IPS-NIHi11 (cell line): ENCODE data around the gene MICU1.

Experiments used
- DNase-seq: peaks from one replicate; pipeline ENCODE4 v3.0.0; 2012; ENCODE audit warnings: mixed read lengths, low spot score

MICU1 gene

DNA sequence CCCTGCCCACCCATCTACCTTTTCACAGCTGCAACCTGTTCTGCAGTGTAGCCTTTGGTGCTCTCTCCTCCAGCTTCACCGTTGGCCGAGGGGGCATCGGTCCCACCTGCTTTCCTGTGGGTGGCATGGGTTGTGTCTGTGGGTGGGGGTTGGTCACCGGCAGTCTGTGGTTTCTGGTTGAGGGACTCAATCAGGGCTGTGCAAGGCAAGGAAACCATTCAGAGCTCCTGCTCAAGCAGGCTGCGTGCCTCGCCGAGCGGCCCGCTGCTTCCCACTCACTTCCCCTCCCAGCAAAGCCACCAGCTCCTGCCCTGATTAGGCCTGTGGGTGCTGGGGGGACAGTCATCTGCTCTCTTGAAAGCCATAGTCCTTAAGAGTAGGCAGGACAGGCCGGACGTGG lies 280.9 kb downstream of the MICU1 start:
- DNase-seq: no peak

DNA sequence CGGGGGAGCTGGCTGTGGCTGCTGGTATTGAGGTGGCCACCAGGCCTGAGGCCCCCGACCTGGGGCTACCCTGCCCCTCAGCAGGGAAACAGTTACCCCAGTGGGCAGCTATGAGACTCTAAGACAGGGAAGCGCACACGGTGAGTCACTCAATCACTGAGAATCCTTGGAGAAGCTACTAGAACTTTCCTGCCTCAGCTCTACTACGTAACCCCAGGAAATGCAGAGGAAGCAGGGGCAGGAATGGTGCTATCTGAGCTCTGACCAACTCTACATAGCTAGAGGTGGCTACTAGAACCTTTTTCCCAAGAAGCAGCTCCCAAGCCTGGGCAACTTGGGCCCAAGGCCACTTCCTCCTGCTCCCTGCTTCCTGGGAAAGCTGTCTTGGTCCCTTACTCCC lies 283.0 kb downstream of the MICU1 start:
- DNase-seq: no peak

DNA sequence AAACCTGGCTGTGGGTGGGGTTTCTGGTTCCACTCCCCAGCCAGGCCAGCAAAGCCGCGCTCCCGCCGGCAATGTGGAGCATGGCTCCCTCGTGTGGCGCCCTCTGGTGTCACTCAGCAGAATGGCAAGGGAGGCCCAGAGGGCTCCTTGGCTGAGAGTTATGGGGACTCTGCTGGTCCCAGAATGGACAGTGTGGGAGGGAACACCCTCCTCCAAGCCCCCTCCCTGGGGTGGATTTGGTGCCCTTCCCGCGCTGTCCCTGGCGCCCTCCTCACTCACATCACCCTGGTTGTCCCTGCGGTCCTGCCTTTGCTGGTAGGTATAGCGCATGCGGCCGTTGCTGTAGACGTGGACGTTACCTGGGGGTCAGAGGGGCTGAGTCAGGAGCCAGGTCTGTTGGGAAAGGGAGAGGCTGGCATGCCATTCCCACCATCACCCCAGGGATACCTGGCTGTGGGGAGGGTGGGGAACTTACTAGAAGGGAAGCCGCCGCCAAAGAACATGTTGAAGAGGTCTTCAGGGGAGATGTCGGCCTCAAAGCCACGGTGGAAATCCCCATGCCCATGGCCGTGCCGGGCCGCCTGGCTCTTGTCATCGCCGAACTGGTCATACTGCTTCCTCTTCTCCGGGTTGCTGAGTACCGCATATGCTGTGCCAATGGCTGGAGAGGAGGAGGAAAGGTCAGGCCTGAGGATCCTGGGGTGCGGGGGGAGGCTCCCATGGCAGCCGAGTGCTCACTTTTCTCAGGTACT lies 285.2 kb downstream of the MICU1 start:
- DNase-seq: peak; percentile 85

DNA sequence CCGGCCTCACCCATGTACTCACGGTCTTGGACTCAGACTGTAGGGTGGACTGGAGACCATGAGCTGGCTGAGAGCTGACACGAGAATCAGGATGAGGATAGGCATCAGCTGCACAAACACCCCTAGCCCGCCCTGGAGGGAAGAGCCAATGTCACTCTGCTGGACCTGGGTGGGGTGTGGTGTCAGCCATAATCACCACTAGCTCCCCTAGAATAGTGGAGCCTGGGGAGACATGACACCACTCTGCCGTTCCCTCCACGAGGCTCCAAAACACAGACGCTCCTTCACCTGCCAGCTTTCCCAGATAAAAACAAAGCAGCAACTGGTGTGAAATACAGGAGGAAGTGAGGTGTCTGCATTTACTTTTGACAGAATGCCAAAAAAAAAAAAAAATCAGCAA lies 287.7 kb downstream of the MICU1 start:
- no peak for DNase-seq

DNA sequence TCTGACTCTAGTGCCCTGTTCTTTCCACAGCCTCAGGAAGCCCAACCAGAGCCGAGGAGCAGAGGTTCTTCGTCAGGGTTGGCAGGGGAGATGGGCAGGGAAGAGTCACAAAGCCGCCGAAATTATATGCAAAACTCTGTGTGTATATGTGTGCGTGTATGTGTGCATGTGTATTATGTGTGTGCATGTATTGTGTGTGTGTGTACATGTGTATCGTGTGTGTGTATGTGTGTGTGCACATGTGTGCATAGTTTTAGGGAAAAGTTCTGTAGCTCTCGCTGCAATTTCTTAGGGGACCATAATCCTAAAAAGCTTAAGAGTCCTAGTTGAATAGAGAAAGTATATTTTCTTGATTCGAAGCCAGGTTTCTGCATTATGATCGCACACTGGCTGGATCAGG lies 288.2 kb downstream of the MICU1 start:
- DNase-seq: no peak

DNA sequence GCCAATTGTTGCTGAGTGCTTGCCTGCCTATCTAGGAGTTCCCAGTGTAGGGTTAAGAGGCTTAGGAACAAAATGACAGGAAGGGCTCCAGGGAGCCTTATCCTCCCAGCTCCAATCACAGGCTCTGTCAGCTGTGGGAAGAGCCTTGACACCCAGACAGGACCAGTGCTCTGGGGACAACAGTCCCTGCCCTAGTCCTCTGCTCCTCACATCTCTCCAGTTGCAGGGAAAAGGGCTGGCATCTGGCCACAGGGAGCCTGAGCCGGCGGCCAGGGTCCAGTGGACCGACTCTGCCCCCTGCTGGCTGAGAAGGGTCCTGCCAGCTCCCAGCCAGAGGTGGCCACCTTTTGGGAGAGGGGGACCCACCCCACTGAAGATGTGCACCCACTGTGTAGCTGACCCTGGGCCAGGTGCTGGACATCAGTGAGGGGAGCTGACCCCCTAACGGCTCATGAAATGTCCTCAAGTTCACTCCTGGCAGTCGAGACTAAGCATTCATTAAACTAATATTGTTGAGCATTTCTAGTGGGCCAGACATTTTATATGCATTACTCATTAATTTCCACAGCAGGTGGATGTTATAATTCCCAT lies 288.7 kb downstream of the MICU1 start:
- DNase-seq: peak; percentile 69

DNA sequence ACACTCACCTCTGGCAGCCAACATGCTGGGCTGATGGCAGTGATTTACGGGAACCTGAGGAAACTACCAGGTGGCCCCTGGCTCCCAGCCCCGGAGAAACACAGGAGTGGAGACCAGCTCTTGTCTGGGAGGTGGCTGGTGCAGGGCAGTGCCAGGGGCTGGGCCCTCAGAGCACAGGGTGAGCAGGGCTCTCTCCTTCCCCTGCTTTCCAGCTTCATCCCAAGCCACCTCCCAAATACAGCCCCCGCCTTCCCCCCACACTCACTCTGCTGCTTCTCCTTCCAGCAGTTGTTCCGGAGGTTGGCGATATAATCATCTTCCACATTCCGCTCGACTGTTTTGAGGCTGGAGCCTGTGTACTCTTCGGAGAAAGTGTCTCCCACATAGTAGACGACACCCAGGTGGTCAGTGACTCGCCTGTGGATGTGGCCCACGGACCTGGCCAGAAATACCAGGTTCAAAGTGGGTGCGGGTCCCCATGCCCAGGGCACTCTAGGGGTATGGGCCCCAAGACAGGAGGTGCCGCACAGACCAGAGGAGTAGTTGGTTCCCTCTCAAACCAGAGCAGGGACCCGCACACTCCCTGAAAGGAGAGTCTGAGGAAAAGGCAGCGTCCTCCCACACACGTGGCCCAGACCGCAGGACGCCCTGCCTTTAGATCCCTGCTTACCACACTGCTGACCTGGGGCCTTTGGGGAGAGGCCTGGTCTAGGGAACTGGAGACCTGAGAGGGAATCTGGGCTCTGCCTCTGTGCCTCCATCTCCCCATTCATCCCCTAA lies 289.4 kb downstream of the MICU1 start:
- no peak for DNase-seq

DNA sequence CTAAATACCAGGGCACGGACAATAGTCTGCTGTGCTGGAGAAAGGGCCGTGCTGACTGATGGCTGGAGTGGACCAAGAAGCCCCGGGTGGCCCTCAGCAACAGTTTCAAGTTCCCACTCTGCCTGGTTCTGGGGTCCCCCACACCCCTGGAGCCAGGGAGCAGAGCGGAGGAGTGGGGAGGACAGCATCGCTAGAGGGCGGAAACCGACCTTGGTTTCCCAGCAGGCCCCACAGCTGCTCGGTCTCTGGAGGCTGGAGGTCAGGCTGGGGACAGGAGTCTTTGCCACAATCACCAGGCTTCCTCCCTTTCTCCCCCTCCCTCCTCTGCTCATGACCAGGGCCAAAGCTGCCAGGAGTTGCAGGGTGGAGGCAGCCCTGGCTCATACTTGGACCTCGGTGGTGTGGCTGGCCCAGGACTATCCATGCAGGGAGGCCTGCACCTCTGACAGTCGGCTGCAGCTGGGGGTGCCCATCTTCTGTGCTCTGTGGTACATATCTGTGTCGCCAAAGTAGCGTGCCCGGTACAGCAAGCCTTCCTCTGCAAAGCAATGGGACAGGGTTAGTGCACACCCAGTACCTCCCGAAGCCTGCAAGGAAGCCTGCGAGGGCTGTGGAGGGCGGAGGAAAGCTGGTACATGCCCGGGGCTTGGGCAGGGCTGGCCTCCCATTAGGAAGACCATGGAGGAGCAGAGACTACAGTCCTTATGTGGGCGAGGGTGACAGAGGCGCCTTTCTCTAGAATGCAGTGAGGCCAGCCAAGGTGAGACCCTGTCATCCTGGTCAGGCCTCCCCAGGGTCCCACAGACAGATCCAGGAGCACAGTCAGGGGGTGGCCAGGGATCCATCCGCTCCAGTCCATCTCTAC lies 290.3 kb downstream of the MICU1 start:
- DNase-seq: no peak

DNA sequence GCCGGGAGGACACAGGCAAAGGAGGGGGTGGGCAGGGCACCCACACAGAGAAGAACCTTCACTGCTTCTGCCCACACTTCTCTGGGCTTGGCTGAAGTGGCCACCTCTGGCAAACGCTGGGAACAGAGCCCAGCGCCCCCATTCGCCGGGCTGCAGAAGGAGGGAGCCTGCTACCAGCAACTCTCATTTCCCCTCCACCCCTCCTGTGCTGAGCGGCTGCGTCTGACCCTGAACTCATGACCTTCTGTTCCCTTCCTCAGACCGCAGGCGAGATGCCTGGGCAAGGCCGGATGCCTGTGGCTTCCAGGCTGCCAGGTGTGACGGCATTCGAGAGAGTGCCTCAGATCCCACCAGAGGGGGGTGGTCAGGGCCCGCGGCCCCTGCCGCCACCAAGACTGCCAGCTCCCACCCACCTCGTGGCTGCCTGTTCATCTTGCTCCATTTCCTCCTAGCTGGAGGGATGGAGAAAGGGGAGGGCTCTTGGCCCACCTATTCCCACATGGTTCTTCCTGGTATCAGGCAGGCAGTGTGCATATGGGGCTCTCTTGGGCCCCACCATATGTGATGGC lies 291.0 kb downstream of the MICU1 start:
- no peak for DNase-seq

DNA sequence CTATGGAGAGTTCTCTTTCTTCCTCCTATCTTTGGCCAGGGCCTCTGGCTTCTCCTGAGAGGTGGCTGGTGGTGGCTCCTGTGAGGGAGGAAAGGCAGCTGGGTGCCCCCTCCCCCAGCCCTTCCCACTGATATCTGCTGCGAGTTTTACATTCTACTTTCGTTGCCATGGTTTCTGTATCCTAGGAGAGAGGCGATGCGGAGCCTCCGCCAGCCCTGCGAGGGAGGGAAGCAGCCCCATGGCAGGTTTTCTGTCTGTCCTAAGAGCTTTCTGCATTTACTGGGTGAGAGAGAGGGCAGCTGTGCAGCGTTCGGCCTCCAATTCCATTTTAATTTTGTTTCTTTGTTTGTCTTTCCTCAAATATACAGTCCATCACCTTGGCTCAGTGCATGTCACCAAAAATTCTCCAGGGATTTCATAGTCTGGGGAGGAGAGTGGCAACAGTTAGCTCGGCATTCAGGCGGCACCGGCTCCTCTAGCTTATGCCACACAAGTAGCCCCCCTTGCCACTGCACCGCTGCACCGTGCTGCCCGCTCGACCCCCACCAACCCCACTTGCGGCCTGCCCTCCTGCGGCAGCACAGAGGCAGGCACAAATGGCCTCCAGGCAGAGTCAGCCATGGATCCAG lies 291.6 kb downstream of the MICU1 start:
- DNase-seq: no peak

DNA sequence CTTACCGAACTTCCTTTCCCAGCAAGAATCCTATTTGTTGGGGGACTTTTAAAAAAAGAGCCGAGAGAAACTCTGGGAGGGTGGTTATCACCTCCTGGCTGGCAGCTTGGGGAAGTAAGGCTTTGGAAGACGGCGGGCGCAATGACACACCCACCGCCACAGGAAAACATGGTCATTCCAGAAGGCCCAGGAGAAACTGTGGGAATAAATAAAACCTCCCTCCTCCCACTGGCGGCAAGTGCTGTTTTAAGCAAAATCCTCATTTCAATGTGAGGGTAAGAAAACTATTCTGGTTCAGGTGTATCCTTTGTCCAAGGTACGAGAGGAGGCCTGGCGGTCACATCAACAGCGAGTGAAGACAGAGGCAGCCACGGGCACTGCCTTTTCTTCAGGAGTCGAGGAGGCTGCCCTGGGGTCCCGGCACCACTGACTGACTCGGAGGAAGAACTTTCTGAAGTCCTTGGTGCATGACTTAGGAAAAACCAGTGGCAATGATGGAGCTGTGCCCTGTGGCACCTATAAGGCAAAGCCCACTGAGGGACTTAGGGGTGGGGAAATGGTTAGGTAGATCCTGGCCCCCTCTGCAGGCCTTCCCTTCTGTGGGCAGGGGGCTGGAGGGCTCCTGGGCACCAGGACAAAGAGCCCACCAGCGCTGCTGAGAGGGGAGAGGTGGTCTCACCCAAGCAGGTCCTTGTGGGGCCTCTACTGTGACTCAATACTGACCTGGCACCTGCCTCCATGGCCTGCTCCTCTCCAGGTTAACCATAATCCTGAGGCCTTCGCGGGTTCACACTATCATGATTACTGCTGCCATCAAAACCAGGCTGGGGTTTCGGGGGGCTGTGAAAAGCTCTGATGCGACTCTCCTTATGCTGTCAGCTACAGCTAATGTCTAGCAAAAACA lies 292.5 kb downstream of the MICU1 start:
- no peak for DNase-seq

DNA sequence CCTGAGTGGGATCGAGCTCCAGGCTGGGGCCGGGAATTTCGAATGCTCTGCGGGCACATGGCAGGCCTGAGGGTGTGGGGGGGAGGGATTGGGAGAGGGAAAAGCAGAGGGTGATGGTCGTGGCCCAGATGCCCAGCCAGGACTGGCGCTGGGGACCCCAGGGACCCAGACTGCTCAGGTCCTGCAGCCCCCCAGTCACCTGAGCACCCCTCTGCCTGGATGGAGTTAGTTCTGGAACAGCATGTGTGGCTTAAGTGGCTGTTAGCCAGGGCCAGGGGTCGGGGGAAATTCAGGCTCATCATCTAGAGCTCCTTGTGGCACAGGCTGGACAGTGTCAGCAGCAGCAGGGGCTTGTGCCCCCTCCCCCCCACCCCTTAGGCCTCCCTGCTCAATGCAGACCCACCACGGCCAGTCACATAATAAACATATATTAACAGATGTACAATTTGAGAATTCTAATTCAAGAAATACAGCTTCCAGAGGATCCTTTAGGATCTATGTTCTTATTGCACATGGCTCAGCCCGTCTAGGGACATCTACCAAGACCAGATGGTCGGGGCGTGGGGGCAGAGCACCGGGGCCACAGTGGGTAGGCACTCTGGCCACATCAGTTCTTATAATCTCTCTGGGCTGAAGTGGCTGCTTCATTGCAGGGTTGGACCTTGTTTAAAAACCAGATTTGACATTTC lies 293.3 kb downstream of the MICU1 start:
- no peak for DNase-seq

DNA sequence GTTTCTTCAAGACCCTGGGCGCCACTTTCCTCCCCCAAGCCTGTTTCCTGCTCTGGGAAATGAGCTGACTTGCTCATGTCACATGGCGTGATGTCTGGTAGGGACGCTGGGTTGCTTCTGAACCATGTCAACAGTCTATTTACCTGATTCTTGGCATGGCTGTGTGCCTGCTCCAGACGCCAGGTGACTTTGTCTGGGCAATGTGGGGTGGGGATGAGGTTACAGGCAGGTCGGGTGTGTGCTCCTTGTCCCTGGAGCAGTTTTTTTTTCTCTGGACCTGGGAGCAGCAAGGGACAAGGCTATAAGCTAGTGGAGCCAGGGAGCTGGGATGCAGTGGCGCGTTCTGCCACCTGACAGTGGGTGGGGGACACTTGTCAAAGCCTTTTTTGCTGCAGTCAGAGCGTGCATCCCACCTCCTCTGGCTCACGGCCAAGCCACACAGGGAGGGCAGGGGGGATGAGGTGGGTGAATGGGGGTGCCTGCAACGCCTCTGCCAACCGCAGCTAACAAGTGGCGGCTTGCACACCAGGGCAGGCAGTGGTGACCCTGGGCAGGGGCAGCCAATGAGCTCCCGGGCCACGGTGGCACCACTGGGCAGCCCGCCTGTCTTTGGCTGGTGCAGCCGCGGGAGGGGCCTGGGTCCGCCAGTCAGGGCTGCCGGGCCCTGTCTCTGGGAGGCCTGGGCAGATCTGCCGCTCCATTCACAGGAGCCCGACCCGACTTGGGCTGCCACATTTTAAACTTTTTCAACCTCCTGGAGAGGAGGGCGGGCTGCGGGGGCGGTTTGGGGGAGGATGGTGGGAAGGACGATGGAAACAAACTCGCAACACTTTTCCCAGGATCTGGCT lies 294.1 kb downstream of the MICU1 start:
- DNase-seq: peak; percentile 88

DNA sequence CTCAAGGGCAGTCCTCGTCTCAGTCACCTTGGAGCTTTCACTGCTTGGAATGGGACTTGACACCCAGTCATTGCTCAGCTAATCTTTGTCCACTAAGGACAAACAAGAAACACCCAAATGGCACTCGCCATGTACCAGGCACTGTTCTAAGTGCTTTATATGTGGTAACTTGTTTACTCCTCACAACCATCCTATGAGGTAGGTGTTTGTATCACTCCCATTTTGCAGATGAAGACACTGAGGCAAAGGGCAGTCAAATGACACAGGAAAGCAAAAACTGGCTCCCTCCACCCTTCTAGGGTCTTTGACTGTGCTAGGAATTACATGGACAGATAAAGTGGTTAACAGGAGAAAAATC lies 295.8 kb downstream of the MICU1 start:
- DNase-seq: no peak

DNA sequence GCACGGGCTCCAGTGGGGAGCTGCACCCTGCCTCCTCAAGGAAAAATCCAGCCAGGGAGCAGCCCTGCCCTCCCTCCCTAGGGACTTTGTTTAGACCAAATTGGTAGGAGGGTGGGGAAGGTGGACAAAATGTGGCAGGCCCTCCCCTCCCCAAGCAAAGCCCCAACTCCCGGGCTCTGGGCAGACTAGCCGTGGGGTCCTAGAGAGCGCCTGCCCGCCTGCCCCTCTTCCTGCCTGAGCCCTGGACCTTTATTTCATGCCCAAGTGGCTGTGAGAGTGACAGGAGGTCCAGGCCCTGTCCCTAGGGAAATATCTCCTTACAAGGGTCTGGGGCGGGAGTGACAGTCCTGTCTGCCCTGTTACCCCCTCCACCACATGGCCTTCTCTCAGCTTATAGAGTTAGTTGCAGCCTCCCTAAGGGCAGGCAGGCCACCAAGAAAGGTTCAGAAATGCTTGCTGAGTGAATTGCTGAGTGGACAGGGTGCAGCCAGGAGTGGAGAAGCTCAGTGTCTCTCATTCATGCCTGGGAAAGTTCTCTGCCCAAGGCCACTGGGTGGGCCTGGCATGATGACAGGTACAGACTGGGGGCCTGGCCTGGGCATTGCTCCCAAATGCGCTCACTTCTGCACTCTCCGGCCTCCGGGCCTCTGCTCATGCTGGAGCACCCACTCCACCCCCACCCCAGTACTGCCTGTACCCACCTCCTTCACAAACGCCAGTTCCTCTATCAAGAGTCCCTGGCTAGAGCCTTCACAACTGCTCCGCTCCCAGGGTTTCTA lies 296.4 kb downstream of the MICU1 start:
- no peak for DNase-seq

DNA sequence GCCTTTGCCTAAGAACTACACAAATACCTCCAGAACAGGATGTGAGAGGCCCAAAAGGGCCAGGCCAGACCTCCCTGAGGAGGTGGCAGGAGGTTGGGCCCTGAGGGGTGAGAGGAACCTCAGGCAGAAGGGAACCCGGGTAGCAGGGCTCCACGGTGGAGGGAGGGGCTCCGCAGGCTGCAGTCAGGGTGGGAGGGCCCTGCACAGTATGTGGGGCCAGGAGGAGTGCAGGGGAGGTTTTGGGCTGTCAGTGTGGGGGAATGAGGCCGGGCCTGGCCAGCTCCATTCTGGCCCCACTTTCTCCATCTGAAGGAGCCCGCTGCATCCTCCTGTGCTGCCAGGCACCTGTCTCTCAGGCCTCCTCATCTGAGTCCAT lies 297.1 kb downstream of the MICU1 start:
- DNase-seq: no peak

DNA sequence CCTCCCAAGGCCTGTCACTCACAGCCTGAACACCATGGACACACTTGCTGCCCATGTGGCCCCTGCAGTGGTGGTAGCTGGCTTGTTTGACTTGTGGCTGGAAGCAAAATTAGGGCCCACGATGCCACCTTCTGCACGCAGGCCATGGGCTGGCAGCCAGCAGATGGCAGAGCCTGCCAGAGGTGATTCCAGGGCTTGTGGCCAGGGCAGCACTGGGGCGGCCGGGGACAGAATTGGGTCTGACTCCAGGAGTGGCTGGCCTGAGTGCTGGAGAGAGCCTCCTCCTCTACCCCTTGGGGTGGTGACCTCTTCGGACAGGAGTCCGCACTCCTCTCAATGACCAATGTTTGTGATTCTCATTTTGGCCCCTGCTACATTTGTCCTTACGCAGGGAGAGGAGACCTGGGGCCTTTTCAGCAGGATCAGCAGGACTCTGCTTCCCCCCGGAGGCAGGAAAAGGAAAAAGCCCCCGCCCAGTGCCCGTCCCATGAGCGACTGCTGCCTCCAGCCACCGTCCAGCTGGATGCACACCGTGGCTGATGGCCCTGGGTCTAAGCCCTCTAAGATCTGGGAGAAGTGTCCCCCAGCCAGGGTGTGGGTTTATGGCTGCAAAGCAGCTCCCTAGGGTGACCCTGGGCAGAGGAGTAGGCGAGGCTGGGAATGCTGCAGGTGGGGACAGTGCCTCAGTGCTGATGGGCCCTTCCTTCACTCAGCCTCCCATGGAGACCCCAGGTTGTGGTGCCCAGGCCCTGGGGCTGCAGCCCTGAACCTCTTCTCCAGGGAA lies 297.6 kb downstream of the MICU1 start:
- peak; percentile 54 for DNase-seq
